Prostate gland (tissue), 2 donors: Measurements from ENCODE around the gene LCE2C. TPM values are rescaled to one million over a fixed set of nuclear protein-coding genes. Genes with fewer than 3 reads are reported as not detected.
"Not testable (repeated sequence)": the region's sequence is repeated elsewhere in the genome, so short reads cannot be mapped to it uniquely, and the experiment has no call there.

Experiments
- DNase-seq: peaks from one replicate; pipeline ENCODE4 v3.0.0-alpha.2; 2019; ENCODE audit warnings: low spot score
- H3K27ac ChIP-seq, 2 donors: fragments of 200-600 bp; sonication (generic); 2 replicates each; pipeline ENCODE4 v1.5.1; 2017 to 2019
- H3K27me3 ChIP-seq: fragments of 200-600 bp; sonication (generic); replicated peaks from 2 replicates; pipeline ENCODE4 v1.5.1; 2019; ENCODE audit not compliant: insufficient read depth
- H3K36me3 ChIP-seq, 2 donors: fragments of 200-600 bp; sonication (generic); 1 replicate in 1 of 2; 2 replicates in 1 of 2; pipeline versions ENCODE4 v1.5.1 to v1.8.1; 2017 to 2019
- H3K4me1 ChIP-seq: fragments of 200-600 bp; sonication (generic); replicated peaks from 2 replicates; pipeline ENCODE4 v1.5.1; 2019
- H3K4me3 ChIP-seq, 2 donors: fragments of 200-600 bp; sonication (generic); 2 replicates each; pipeline ENCODE4 v1.5.1; 2017 to 2019
- H3K9me3 ChIP-seq: fragments of 200-600 bp; sonication (generic); 2 replicates; pipeline ENCODE4 v1.5.1; 2017
- POLR2A ChIP-seq: fragments of 450-650 bp; IDR thresholded peaks from one replicate; pipeline ENCODE4 v1.6.1; 2016; ENCODE audit warnings: antibody characterized with exemption, mild to moderate bottlenecking
- POLR2AphosphoS5 ChIP-seq: sonication (generic); formaldehyde crosslinking; IDR thresholded peaks from one replicate; pipeline ENCODE4 v1.6.1; 2017; ENCODE audit warnings: antibody characterized with exemption
- WGBS: methylation state at CpG from one replicate; pipeline ENCODE4 v1.1.5; 2018; 5-methylcytosine and 5-hydroxymethylcytosine counted together
- intact Hi-C: fragments of 100-400 bp; cut with DNase I; formaldehyde crosslinking; loops from one replicate; pipeline ENCODE4 v1.14.2; 2022
- total RNA-seq, 2 donors: library from RNA; depleted of rRNA; stranded (reverse); fragments of >200 nt; gene quantifications; one replicate each; pipeline ENCODE4 v1.1.0, GENCODE V29; 2016
- TF ChIP-seq, protein P1 (sequence below), 4 experiments: fragments of 200-600 bp in 2 of 4; fragments of 450-650 bp in 2 of 4; sonication (generic) in 2 of 4; IDR thresholded peaks; 1 replicate in 3 of 4; 2 replicates in 1 of 4; pipeline ENCODE4 v1.5.1; 2016 to 2019; ENCODE audit warnings: antibody characterized with exemption in 4 of 4, mild to moderate bottlenecking in 2 of 4, moderate library complexity in 2 of 4

The LCE2C gene
- total RNA-seq, 2 donors from 2014 or later, result 1.8 TPM; not detected in 1

- no peaks in the 10 kb centered on the region for H3K27me3 ChIP-seq
- 69% methylated on average over 2 of the region's 2 CpGs for WGBS
- no peak overlapping the region for H3K27ac ChIP-seq
- H3K36me3 ChIP-seq, result no peaks in the 10 kb centered on the region
- no peak overlapping the region for H3K4me3 ChIP-seq
- no peaks in the 10 kb centered on the region for H3K4me1 ChIP-seq
- no peak for DNase-seq
- H3K9me3 ChIP-seq, result no peaks in the 10 kb centered on the region
- intact Hi-C loops, result no loop called here
- TF ChIP-seq, protein P1, sequence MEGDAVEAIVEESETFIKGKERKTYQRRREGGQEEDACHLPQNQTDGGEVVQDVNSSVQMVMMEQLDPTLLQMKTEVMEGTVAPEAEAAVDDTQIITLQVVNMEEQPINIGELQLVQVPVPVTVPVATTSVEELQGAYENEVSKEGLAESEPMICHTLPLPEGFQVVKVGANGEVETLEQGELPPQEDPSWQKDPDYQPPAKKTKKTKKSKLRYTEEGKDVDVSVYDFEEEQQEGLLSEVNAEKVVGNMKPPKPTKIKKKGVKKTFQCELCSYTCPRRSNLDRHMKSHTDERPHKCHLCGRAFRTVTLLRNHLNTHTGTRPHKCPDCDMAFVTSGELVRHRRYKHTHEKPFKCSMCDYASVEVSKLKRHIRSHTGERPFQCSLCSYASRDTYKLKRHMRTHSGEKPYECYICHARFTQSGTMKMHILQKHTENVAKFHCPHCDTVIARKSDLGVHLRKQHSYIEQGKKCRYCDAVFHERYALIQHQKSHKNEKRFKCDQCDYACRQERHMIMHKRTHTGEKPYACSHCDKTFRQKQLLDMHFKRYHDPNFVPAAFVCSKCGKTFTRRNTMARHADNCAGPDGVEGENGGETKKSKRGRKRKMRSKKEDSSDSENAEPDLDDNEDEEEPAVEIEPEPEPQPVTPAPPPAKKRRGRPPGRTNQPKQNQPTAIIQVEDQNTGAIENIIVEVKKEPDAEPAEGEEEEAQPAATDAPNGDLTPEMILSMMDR (IDR thresholded peaks at IDR 0.05), result no peak
- TF ChIP-seq POLR2AphosphoS5 (no peak), POLR2A (no peak)
Observed at GRCh38 chr1:152681616-152682015, 6.5 kb downstream of the LCE2C start.

- TF ChIP-seq POLR2A (no peak), POLR2AphosphoS5 (no peak)
- TF ChIP-seq, protein P1 (IDR thresholded peaks at IDR 0.05), result no peak
- H3K9me3 ChIP-seq, result no peaks in the 10 kb centered on the region
- intact Hi-C loops, result no loop called here
- H3K4me1 ChIP-seq, result no peaks in the 10 kb centered on the region
- no peak overlapping the region for H3K4me3 ChIP-seq
- no peak overlapping the region for H3K27ac ChIP-seq
- no peak for DNase-seq
- H3K36me3 ChIP-seq, result no peaks in the 10 kb centered on the region
- no peaks in the 10 kb centered on the region for H3K27me3 ChIP-seq
Observed at GRCh38 chr1:152683846-152684245, 8.8 kb downstream of the LCE2C start.

- H3K4me1 ChIP-seq, H3K4me3 ChIP-seq, H3K36me3 ChIP-seq, H3K27me3 ChIP-seq, intact Hi-C loops, DNase-seq, H3K9me3 ChIP-seq, H3K27ac ChIP-seq: not testable (repeated sequence)
- WGBS, result 67% methylated on average over 4 of the region's 4 CpGs
Observed at GRCh38 chr1:152685823-152686222, 10.7 kb downstream of the LCE2C start, which contains the start of gene LCE2B. TSS of gene LCE2B (plus strand) at chr1:152686123. CDS start at chr1:152686844, 721 bp downstream.

DNA sequence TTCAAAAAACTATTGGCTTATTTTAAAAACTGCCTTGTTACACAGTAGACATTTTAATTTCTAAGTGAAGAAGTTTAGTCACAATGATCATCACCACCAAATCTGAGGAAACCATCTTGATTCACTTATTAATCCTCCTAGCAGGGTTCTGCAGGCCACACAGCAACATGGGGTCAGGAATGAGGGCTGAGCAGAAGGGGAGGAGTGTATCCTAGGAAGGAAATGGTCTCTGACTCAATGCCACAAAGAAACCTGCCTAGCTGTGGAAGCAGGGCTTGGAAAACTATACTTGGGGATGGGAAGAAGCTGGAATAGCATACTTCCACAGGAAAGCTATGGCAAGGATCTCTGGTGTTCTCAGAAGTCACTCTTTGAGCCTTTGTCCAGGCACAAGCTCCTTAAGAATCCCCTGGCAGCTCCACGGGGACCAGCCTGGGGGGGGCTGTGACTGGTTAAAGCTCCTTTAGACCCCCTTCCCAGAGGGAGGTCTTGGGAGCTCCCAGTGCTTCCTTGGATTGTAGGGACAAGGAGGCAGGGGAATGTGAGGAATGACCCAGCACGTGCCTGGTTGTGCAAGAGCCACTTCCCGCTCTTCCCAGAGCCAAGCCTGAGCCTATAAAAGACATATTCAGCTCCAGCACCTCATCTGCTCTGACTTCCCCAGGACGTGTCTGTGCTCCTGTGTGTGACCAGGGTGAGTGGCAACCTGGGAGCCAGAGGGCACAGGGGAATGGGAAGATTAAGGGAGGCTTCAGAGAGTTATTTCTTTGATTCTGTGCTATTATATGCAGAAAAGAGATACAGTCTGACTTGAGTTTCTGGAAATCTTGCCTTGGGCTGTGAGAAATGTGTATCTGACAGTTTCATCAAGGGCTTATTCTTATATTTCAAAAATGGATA lies 22.9 kb downstream of the LCE2C start, which contains the start of gene LCE2A:
LCE2A (plus strand) TSS at position 645 of the 900 bp plus-strand sequence. CDS start 557 bp downstream, outside the sequence.
- DNase-seq, result no peak
- 61% methylated on average over 4 of the region's 4 CpGs for WGBS
- H3K36me3 ChIP-seq, result no peaks in the 10 kb centered on the region
- H3K4me1 ChIP-seq, result no peaks in the 10 kb centered on the region
- H3K4me3 ChIP-seq, result no peak within 1 kb of the TSS
- intact Hi-C loops, result no loop called here
- H3K27ac ChIP-seq, result no peak within 1 kb of the TSS
- no peak for TF ChIP-seq POLR2AphosphoS5
- TF ChIP-seq POLR2A, result no peak
- TF ChIP-seq, protein P1 (IDR thresholded peaks at IDR 0.05), result no peak
- no peaks in the 10 kb centered on the region for H3K9me3 ChIP-seq
- no peaks in the 10 kb centered on the region for H3K27me3 ChIP-seq

DNA sequence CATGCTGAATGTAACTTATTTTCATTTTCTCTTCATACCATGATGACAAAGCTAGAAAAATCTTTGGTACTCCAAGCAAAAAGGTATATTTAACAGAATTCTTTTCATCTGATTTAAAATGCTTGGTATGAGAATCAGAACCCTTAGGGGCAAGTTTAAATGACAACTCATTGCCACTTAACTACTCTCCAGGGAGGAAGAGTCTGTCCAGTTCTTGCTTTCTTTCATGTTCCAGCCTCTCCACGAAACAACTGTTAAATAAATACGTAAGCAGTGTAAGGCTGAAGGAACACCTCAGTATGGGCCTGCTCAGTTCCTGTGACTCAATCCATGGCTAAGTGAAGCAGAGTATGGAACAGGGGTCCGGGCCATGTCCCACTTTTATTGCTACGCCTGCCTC lies 24.7 kb downstream of the LCE2C start:
- no peak overlapping the region for H3K4me3 ChIP-seq
- no peak overlapping the region for H3K27ac ChIP-seq
- H3K9me3 ChIP-seq, result no peaks in the 10 kb centered on the region
- no peak for DNase-seq
- no peaks in the 10 kb centered on the region for H3K36me3 ChIP-seq
- H3K27me3 ChIP-seq, result no peaks in the 10 kb centered on the region
- 71% methylated on average over 4 of the region's 4 CpGs for WGBS
- TF ChIP-seq, protein P1 (IDR thresholded peaks at IDR 0.05), result no peak
- TF ChIP-seq POLR2A, result no peak
- intact Hi-C loops, result no loop called here
- H3K4me1 ChIP-seq, result no peaks in the 10 kb centered on the region
